HG03280 (cell line): Measurements from ENCODE around the gene ABCF3.

ENCODE experiments used
- ATAC-seq: cut with Tn5 transposase; IDR thresholded peaks from one replicate; pipeline ENCODE4 v1.9.1; 2021; ENCODE audit warnings: mild to moderate bottlenecking, moderate library complexity; ENCODE audit not compliant: unreplicated experiment

ABCF3 gene

DNA sequence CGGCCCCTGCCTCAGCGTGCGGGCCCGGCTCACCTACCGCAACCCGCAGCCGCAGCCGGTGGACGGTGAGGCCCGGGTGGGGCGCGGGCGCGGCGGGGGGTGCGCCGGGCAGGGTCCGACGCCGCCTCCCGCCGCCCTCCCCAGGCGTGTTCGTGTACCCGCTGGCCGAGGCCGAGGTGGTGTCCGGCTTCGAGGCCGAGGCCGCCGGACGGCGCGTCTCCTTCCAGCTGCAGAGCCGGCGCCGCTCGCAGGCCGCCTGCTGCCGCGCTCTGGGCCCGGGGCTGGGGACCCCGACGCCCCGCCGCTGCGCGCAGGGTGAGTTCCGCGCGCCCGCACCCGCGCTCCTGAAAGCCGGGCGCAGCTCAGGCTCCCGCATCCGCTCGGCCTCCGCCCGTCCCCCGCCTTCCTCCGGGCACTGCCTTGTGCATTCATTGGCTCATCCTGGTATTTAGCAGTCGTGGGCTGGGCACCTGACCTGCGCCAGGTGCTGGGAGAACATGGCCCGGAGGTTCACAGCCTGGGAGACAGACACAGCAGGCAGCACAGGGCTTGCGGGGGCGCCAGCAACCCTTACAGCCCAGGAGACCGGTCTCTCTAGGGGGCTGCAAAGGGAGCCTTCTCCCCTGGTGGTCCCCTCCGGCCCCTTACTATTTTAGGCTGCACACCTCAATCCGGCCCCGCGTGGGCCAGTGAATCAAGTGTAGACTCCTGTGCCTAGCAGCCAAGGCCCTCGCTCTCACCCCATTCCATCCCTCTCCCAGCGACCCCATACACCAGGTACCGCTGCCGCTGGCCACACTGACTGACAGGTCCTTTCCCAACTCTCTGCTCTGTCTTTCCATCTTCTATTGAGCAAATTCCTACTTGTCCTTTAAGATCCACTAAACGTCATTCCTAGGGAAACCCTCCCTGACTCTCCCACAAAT, 44.9 kb downstream of the ABCF3 start:
- ATAC-seq, result no peak

- ATAC-seq, result no peak
Observed at GRCh38 chr3:184231671-184232070, 45.7 kb downstream of the ABCF3 start.

DNA sequence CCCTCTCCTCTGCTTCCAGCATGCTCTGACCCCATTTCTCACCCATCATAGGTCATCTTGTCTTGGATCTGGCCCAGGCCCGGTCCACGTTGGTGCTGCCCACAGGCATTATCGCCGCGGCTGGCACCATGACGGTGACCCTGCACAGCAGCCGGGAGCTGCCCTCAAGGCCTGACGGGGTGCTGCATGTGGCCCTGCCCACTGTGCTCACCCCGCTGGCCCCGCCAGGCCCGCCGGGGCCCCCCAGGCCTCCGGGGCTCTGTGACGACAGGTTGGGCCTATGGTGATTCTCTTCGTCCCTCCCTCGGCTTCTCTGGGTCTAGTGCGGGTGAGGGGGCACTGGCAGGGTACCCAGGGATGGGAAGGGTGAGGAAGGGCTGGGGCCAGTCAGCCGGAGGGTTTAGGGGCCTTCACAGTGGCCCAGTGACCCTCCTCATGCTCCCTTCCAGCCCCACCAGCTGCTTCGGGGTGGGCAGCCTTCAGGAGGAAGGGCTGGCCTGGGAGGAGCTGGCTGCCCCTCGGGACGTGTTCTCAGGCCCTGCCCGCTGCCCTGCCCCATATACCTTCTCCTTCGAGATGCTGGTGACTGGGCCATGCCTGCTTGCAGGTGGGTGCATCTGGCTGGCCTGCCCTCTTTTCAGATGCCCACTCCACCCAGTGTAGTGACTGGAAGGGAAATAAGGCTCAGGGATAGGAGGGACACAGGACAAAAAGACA, 47.3 kb downstream of the ABCF3 start:
- ATAC-seq, result no peak

DNA sequence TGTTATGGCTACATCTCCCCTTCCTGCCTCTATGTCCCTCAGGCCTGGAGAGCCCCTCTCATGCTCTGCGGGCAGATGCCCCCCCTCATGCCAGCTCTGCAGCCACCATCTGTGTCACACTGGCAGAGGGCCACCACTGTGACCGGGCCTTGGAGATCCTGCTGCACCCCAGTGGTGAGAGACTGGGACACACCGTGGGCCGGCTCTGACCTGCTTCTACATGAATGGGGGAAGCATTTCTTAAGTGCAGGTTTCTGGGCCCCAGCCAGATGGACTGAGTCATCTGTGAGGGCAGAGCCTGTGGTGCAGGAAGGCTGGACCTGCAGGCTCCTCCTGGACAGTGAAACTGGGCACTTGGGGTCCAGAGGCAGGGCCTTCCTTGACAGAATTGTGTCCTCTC, 48.2 kb downstream of the ABCF3 start:
- ATAC-seq, result no peak

GRCh38 chr3:184234671-184235380, 48.8 kb downstream of the ABCF3 start:
- no peak for ATAC-seq

GRCh38 chr3:184235381-184236032, 49.5 kb downstream of the ABCF3 start:
- no peak for ATAC-seq

GRCh38 chr3:184236033-184236410, 50.0 kb downstream of the ABCF3 start:
- ATAC-seq, result no peak

- ATAC-seq, result no peak
Observed at GRCh38 chr3:184236636-184237035, 50.6 kb downstream of the ABCF3 start.

- ATAC-seq, result no peak
Observed at GRCh38 chr3:184237211-184237610, 51.2 kb downstream of the ABCF3 start.

GRCh38 chr3:184237807-184238206, 51.8 kb downstream of the ABCF3 start:
- no peak for ATAC-seq

GRCh38 chr3:184238246-184238818, 52.3 kb downstream of the ABCF3 start:
- ATAC-seq, result no peak

DNA sequence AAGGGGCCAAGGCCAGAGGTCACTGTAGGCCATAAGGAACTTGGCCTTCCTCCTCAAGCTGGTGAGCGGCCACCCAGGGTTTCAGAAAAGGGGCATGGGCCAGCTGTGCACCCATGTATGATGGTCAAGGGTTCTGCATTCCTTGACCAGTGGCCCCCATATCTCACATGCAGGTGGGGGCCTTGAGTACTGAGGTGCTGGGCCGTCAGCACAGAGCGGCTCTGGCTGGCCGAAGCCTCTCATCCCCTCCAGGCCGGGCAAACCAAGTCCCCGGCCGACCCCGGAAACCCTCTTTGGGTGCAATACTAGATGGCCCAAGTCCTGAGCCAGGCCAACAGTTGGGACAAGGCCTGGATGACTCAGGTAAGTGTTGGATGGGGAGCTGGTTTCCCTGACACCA, 53.2 kb downstream of the ABCF3 start:
- ATAC-seq, result no peak

- no peak for ATAC-seq
Observed at GRCh38 chr3:184239708-184240107, 53.7 kb downstream of the ABCF3 start.

DNA sequence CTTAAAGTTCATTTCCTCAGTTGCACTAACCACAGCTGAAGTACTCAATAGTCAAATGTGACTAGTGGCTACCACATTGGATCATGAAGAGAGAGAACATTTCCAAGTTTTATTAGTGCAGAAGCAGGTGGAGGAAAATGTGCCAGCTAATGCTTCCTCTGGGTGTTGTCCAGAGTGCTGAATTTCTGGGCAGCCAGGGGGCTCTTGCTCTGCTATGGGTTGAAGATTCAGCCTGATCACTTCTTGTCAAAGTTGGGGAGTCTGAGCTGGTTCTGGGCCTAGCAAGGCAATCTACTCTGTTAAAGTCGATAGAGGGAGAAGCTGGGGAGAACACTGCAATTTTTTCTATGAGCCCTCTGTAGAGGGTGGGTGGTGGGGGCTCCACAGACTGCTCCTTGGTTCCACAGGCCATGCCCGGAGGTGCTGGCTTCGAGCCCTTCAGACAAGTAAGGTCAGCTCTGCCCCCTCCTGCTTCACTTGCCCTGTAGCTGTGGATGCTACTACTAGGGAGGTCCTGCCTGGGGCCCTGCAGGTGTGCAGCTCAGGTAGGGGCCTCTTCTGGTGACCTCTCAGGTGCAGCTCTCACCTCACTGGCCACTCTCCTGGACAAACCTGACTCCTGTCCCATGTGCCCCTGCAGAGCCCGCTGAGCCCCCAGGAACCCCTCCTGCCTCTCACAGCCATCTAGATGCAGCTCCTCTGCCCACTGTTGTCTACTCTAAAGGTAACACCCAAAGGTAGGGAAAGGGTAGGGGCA, 54.6 kb downstream of the ABCF3 start:
- ATAC-seq, result no peak

- no peak for ATAC-seq
Observed at GRCh38 chr3:184241141-184241446, 55.1 kb downstream of the ABCF3 start.

DNA sequence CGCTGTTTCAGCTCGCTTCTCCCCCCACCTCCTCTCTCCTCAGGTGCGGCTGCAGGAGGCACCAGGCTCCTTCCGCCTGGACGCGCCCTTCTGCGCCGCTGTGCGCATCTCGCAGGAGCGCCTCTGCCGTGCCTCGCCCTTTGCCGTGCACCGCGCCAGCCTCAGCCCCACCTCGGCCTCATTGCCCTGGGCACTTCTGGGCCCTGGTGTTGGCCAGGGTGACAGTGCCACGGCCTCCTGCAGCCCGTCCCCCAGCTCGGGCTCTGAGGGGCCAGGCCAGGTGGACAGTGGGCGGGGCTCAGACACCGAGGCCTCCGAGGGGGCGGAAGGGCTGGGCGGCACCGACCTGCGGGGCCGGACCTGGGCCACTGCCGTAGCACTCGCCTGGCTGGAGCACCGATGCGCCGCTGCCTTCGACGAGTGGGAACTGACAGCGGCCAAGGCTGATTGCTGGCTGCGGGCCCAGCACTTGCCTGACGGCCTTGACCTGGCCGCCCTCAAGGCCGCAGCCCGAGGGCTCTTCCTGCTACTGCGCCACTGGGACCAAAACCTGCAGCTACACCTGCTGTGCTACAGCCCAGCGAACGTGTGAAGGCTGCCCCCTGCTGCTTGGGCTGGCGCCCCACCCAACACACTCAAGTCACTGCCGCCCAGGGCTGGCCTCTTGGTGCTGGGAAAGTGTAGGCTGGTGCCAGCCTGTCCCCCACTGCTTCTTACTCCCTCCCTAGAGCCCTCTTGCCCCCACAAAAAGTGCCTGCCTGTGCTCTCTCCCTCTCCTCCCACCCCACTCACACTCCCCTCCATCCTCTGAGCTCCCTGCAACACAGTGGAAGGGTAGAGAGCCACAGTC, 55.7 kb downstream of the ABCF3 start:
- ATAC-seq, result no peak

DNA sequence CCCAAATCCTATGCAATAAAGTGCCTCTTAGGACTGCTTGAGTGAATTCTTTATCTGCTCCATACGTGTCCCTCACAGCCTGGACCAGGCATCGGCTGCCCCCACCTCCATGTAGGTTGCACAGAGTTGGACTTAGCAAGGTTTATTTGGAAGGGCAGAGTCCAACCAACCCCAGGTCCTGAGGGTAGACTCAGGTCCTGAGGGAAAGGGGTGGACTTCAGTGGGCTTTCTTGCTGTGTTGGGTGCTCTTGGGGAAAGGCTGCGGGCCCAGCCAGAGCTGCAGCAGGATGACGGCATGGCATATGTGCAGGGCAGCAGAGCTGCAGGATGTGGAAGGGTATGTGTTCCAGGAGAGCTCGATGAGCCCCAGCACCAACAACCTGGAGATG, 56.3 kb downstream of the ABCF3 start:
- ATAC-seq, result no peak
